ENCODE data around the gene KLHL3.

DNA sequence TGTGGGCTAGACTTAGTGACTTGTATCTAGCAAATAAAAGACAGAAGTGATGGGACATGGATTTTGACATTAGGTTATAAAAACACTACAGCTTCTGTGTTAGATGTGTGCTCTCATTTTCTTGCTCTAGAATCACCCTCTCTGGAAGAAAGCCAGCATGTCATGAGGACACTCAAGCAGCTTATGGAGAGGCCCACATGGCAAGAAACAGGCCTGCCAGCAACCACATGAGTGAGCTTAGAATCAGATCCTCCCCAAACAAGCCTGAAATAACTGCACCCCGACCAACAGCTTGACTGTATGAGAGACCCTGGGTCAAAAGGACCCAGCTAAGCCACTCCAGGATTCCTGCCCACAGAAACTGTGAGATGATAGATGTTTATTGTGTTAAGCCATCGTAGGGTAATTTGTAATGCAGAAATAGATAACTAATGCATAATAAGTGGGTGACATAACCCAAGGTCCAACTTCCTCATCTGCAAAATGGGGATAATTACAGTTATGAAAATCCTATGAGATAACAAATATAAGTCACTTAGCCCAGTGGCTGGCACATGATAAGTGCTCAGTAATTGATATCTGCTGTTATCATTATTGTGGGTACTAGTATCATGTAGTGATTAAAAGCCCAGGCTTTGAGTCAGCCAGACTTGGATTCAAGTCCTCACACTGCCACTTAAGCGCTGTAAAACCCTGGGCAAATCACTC, 86.5 kb downstream of the KLHL3 start:
- TF ChIP-seq TAF1 (conservative IDR thresholded peaks at IDR 0.05): no peak
- no peak for TF ChIP-seq RAD21 (IDR thresholded peaks at IDR 0.05)
- TF ChIP-seq ATF3 (IDR thresholded peaks at IDR 0.05): no peak
- TF ChIP-seq GABPA (IDR thresholded peaks at IDR 0.05 in 1 of 2, conservative IDR thresholded peaks at IDR 0.05 in 1 of 2): no peak
- TF ChIP-seq, protein P1, sequence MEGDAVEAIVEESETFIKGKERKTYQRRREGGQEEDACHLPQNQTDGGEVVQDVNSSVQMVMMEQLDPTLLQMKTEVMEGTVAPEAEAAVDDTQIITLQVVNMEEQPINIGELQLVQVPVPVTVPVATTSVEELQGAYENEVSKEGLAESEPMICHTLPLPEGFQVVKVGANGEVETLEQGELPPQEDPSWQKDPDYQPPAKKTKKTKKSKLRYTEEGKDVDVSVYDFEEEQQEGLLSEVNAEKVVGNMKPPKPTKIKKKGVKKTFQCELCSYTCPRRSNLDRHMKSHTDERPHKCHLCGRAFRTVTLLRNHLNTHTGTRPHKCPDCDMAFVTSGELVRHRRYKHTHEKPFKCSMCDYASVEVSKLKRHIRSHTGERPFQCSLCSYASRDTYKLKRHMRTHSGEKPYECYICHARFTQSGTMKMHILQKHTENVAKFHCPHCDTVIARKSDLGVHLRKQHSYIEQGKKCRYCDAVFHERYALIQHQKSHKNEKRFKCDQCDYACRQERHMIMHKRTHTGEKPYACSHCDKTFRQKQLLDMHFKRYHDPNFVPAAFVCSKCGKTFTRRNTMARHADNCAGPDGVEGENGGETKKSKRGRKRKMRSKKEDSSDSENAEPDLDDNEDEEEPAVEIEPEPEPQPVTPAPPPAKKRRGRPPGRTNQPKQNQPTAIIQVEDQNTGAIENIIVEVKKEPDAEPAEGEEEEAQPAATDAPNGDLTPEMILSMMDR (IDR thresholded peaks at IDR 0.05; ENCODE audit: low read depth, low read length, missing input control): no peak
- no peak for TF ChIP-seq YY1 (IDR thresholded peaks at IDR 0.05)
- TF ChIP-seq MAX (IDR thresholded peaks at IDR 0.05): no peak

All from liver (tissue), 3 donors.